ENCODE measurements around the gene VAPB. TPM values are rescaled to one million over a fixed set of nuclear protein-coding genes. Genes with fewer than 3 reads are reported as not detected.

Gene VAPB
- total RNA-seq, 1 experiment from 2014 or later = 51.1 TPM

- ATAC-seq (no peak), DNase-seq (ENCODE audit: low read depth, low spot score) (no peak)
- no peak overlapping the region for H3K27ac ChIP-seq (ENCODE audit: low read depth, low read length)
- no TSS peak for BruUV-seq (replicated peaks)
- H3K9me2 ChIP-seq (ENCODE audit: insufficient read depth) = no peaks in the 10 kb centered on the region
- no peak for TF ChIP-seq EZH2 (IDR thresholded peaks at IDR 0.05)
- no peak for TF ChIP-seq JUND (IDR thresholded peaks at IDR 0.05)
- TF ChIP-seq POLR2A (IDR thresholded peaks at IDR 0.05; ENCODE audit: borderline replicate concordance, extremely low read depth, insufficient read depth, insufficient read length) = no peak
- TF ChIP-seq EGR1 (IDR thresholded peaks at IDR 0.05; ENCODE audit: low read depth) = no peak
- no peak for TF ChIP-seq TCF7L2 (IDR thresholded peaks at IDR 0.05; ENCODE audit: borderline replicate concordance, extremely low read depth, insufficient read depth, insufficient read length)
- TF ChIP-seq ELF1 (IDR thresholded peaks at IDR 0.05; ENCODE audit: borderline replicate concordance, low read depth) = no peak
- TF ChIP-seq ZFX (IDR thresholded peaks at IDR 0.05) = no peak
- no peak for TF ChIP-seq SIN3A (IDR thresholded peaks at IDR 0.05; ENCODE audit: low read depth)
- no peak for TF ChIP-seq CEBPB (IDR thresholded peaks at IDR 0.05; ENCODE audit: low read depth)
- TF ChIP-seq, protein P1, sequence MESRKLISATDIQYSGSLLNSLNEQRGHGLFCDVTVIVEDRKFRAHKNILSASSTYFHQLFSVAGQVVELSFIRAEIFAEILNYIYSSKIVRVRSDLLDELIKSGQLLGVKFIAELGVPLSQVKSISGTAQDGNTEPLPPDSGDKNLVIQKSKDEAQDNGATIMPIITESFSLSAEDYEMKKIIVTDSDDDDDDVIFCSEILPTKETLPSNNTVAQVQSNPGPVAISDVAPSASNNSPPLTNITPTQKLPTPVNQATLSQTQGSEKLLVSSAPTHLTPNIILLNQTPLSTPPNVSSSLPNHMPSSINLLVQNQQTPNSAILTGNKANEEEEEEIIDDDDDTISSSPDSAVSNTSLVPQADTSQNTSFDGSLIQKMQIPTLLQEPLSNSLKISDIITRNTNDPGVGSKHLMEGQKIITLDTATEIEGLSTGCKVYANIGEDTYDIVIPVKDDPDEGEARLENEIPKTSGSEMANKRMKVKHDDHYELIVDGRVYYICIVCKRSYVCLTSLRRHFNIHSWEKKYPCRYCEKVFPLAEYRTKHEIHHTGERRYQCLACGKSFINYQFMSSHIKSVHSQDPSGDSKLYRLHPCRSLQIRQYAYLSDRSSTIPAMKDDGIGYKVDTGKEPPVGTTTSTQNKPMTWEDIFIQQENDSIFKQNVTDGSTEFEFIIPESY (IDR thresholded peaks at IDR 0.05; ENCODE audit: extremely low read depth, insufficient replicate concordance, low read length) = no peak
- TF ChIP-seq ATF3 (IDR thresholded peaks at IDR 0.05) = no peak
- TF ChIP-seq, protein P2, sequence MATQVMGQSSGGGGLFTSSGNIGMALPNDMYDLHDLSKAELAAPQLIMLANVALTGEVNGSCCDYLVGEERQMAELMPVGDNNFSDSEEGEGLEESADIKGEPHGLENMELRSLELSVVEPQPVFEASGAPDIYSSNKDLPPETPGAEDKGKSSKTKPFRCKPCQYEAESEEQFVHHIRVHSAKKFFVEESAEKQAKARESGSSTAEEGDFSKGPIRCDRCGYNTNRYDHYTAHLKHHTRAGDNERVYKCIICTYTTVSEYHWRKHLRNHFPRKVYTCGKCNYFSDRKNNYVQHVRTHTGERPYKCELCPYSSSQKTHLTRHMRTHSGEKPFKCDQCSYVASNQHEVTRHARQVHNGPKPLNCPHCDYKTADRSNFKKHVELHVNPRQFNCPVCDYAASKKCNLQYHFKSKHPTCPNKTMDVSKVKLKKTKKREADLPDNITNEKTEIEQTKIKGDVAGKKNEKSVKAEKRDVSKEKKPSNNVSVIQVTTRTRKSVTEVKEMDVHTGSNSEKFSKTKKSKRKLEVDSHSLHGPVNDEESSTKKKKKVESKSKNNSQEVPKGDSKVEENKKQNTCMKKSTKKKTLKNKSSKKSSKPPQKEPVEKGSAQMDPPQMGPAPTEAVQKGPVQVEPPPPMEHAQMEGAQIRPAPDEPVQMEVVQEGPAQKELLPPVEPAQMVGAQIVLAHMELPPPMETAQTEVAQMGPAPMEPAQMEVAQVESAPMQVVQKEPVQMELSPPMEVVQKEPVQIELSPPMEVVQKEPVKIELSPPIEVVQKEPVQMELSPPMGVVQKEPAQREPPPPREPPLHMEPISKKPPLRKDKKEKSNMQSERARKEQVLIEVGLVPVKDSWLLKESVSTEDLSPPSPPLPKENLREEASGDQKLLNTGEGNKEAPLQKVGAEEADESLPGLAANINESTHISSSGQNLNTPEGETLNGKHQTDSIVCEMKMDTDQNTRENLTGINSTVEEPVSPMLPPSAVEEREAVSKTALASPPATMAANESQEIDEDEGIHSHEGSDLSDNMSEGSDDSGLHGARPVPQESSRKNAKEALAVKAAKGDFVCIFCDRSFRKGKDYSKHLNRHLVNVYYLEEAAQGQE (IDR thresholded peaks at IDR 0.05; ENCODE audit: low read depth) = no peak
- no peak for TF ChIP-seq EZH2phosphoT487 (IDR thresholded peaks at IDR 0.05; ENCODE audit: borderline replicate concordance)
- no peak for TF ChIP-seq CBX3 (IDR thresholded peaks at IDR 0.05; ENCODE audit: low read depth)
- TF ChIP-seq CTCF (IDR thresholded peaks at IDR 0.05 in 2 of 3, conservative IDR thresholded peaks at IDR 0.05 in 1 of 3; ENCODE audit: borderline replicate concordance in 1 of 3, insufficient read depth in 1 of 3, low read depth in 2 of 3, low read length in 2 of 3) = no peak
- TF ChIP-seq, protein P3, sequence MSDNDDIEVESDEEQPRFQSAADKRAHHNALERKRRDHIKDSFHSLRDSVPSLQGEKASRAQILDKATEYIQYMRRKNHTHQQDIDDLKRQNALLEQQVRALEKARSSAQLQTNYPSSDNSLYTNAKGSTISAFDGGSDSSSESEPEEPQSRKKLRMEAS (IDR thresholded peaks at IDR 0.05) = no peak
- no peak for TF ChIP-seq FOSL1 (IDR thresholded peaks at IDR 0.05; ENCODE audit: low read depth)
- TF ChIP-seq POLR2AphosphoS5 (IDR thresholded peaks at IDR 0.05; ENCODE audit: low read depth, low read length) = no peak
- no peak for TF ChIP-seq SP1 (IDR thresholded peaks at IDR 0.05; ENCODE audit: low read depth)
- no peak for TF ChIP-seq ZNF274 (IDR thresholded peaks at IDR 0.05; ENCODE audit: low read depth, low read length)
- POLR2A ChIA-PET = no interaction called here
- H3K9me3 ChIP-seq (ENCODE audit: control insufficient read depth in 1 of 2, insufficient read depth in 1 of 2, low read depth in 1 of 2, low read length in 2 of 2) = no peaks in the 10 kb centered on the region
- H3K79me2 ChIP-seq (ENCODE audit: insufficient read depth, low read length) = no peaks in the 10 kb centered on the region
- RAD21 ChIA-PET (ENCODE audit: low non-redundant PET in 1 of 2, low total read pairs in 2 of 2, uncharacterized antibody in 2 of 2, unreplicated experiment in 2 of 2) = no interaction called here
- CTCF ChIA-PET = no interaction called here
- H2AFZ ChIP-seq (ENCODE audit: low read depth, low read length, poor library complexity, severe bottlenecking) = no peak overlapping the region
- H3K4me3 ChIP-seq (replicated peaks in 1 of 2; ENCODE audit: low read depth in 1 of 2, low read length in 2 of 2) = no peak overlapping the region
- intact Hi-C loops (cut with micrococcal nuclease) = no loop called here
- no peaks in the 10 kb centered on the region for H4K20me1 ChIP-seq (ENCODE audit: insufficient read depth)
- H3K4me1 ChIP-seq (ENCODE audit: control insufficient read depth in 1 of 2, insufficient read depth in 2 of 2, low read length in 2 of 2) = peaks cover 3 to 8% of the 10 kb centered on the region in 2 experiments; a peak in 3 of 4 replicates
- H3K36me3 ChIP-seq (ENCODE audit: control insufficient read depth in 1 of 2, insufficient read depth in 2 of 2, low read length in 2 of 2) = no peaks in the 10 kb centered on the region
- H3K9ac ChIP-seq (ENCODE audit: low read length) = no peak overlapping the region
- H3K27me3 ChIP-seq (ENCODE audit: insufficient read depth, low read length) = no peaks in the 10 kb centered on the region
- no peak overlapping the region for H3K4me2 ChIP-seq (ENCODE audit: low read length)
Observed at GRCh38 chr20:58473453-58474425, 84.7 kb downstream of the VAPB start.
